NOMO-1 (cell line): ENCODE data around the gene PLPP2.

Source experiments
- DNase-seq, 2 experiments: peaks; one replicate each; lab custom pipeline; 2025; ENCODE audit not compliant: unreplicated experiment in 2 of 2; lab: John Stamatoyannopoulos, UW

The PLPP2 gene

DNA sequence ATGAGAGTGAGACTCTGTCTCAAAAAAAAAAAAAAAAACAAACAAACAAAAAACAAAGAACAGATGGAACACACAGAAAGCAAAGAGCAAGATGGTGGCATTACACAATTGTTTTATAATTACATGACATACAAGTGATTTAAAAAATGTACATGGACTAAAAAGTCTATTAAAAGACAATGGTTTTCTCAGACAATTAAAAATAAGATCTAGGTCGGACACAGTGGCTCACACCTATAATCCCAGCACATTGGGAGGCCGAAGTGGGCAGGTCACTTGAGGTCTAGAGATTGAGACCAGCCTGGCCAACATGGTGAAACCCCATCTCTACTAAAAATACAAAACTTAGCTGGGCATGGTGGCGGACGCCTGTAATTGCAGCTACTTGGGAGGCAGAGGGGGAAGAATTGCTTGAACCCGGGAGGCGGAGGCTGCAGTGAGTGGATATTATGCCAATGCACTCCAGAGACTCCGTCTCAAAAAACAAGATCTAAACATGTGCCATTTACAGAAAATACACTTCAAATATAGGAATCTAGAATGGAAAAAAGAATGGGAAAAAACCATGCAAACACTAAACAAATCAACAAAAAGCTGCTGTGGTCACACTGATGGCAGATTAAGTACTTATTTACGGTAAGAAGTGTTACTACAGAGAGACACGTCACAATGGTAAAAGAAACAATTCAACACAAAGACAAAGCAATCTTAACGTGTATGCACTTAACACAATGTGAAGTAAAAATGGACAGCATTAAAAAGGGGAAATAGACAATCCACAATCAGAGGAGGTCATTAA is 26.7 kb upstream of the PLPP2 start:
- no peak for DNase-seq

DNA sequence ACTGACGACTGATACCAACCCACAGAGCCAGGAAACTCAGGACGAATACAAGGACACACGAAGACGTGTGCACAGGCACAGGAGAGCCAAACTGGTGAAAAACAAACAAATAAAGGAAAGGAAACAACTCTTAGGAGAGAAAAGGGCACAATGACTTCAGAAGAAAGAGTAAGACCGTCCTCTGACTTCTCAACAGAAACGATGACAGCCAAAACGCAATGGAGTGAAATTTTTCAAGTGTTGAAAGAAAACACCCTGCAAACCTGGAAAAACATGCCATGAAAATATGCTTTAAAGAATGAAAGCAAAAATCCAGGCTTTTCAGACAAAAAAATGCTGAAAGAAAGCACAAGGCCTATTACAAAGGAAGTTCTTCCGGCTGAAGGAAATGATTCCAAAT is 24.6 kb upstream of the PLPP2 start:
- DNase-seq, result no peak

DNA sequence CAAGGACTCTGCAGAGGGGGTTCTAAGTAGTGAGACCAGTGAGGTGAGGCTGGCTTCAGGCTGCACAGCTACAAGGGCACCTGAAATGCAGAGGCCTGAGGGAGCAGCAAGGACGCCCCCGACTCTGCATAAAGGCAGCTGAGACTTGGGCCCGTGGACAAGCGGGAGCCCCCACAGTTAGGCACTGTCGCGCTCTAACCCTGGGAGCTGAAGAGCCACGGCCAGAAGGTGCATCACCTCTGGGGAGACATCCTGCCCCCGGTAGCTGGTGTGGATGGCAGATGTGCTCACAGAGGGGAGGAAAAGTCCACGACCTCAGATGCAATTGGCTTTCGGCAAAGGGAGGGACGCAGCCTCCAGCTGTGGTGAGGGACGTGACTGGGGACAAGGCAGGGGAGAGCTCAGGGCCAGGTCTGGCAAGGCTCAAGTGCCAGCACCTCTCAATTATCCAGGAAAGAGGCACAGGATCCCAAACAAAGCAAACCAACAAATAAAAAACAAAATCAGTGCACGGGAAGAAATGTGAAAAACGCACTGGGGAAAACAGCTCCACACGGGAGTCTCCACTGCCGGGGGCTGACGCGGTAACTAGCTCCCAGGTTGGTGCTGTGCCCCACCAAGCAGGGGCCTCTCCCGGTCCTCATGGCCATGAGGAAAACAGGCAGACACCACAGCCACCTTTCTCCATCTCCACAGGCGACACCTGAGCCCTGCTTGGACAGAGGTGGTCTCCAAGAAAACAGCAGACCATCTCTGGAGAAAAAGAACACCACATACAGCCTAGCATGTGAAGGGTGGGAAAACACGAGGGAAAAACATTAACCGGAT is 23.0 kb upstream of the PLPP2 start:
- no peak for DNase-seq

DNA sequence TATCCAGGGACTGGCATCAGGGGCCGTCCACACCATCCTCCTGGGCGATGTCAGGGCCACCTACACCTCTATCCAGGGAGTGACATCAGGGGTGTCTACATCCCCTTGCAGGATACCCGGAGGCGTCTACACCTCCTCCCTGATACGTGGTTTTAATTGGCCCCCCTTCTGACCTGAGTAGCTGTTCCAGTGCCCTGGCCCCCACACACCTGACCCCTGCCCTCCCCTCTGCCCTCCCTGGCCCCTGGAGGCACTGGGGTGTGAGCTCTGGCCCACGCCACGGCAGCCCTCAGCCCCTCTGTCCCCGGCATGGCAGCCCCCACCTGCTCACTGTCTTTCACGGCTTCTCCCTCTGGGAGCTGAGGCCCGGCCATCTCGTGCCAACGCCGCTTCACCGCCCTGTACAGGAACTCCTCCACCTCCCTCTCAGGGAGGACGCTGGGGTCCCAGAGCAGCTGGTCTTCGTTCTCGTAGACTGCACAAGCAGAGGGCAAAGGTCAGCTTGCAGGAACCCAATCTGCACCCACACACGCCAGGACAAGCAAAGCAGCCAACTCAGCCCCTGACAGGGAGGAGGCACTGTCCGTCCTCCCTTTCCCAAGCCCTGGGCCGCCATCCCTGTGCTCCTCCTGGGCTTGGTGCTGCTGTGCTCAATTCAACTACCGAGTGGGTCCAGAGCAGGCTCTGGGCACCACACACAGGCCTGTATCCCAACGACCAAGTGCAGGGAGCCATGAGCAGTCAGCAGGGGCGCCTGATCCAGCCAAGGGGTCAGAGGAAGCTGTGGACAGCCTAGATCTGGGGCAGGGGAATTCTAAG is 22.2 kb upstream of the PLPP2 start:
- DNase-seq, result no peak

DNA sequence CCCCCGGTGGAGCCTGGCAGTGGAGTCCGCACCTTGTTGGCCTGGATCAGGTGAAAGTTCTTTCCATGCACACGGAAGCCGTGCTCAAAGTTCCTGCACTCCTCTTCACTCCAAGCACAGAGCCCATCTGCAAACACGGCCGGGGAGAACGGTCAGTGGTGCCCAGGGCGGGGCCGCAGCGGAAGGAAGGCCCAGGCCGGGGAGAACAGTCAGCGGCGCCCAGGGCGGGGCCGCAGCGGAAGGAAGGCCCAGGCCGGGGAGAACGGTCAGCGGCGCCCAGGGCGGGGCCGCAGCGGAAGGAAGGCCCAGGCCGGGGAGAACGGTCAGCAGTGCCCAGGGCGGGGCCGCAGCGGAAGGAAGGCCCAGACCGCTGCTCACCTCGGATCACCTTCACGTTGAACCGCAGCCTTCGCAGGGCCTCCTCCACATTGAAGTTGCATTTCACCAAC is 20.6 kb upstream of the PLPP2 start:
- DNase-seq, result no peak

DNA sequence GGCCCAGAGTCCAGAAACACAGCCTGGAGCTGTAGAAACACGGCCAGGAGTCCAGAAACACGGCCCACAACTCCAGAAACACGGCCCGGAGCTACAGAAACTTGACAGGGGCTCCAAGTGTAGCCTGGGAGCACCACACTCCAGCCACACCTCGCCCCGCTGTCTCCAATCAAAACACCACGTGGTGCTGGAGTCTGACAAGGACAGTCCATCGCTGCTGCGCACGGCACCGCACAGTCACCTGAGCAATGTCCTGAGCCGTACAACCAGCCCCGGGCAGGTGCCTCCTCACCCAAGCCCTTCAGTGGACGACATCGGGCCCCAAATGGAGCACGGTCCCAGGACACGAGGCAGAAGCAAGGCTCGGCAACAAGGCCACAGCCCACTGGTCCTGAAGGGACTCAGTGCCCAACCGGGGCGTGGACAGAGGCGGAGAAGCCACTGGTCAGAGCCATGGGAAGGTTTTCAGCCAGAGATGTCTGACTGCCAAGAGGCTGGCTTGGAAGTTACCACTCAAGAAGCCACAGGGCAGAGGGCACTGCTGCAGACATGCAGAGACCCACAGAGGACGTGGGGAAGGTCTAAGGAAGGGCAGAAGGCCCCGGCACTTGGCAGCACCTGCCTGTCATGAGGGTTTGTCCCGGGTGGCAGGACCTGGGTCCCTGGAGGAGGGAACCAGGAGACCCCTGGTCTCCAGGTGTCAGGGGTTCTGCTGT is 19.7 kb upstream of the PLPP2 start:
- no peak for DNase-seq

DNA sequence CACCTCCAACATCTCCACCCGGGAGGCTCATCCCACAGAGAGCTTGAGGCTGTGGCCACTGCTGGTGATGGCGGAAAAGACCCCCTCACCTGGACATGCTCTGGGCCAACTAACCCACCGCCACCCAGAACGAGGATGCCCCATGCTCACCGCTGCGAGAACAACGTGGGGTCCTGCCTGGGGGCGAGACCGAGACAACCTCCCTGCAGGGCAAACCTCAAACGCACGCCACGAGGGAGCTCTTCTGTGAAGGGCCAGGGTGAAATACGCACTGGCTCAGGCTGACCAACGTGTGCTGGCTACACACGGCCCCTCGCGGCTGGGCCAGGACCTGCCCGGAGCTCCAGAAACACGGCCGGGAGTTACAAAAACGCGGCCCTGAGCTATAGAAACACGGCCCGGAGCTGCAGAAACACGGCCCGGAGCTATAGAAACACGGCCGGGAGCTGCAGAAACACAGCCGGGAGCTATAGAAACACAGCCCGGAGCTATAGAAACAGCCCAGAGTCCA is 19.0 kb upstream of the PLPP2 start:
- DNase-seq, result no peak

DNA sequence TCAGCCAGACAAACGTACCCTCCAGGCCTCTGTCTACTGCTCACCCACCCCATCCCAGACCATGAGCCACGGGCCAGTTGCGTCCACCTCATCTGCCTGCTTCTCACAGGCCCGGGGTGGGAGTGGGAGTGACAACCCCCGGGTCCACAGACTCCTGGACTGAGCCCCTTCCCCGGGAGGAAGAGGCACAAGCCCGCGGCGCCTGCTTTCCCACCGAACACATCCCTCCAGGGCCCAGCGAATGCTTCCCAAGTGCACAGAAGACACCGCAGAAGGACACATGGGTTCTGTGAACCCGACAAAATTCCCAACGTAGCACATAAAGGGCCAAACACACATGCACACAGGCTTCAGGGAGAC is 18.0 kb upstream of the PLPP2 start:
- DNase-seq, result no peak

DNA sequence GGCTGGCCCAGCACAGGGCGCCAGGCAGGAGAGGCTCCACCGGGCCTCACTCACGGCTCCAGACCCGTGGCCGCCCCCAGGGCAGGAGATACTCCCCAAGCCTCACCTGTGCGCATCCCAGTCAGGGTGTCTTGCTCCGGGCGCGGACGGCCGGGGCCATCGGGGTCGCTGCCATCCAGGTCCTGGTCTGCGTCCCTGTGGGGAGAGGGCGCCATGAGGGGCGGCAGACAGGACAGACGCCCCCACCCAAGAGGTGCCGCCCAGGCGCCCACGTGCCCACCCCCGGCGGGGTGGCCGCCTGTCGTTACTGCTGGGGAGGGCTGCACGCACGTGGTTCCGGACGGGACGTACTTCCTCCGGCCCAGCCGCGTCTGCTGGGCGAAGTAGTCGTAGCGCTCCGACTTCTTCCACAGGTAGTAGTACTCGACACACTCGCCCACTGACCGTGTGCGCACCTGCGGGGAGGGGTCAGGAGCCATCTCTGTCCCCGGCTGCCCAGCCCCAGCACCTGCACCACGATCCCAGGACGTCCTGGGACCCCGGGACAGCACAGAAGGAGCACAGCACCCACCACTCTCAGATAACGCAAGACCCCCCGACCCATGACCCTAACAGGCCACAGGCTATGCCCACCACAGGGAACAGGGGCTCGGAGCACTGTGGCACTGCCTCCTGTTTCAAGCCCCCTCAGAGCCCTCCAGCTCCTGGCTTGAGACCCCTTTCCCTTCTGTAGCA is 17.4 kb upstream of the PLPP2 start:
- DNase-seq, result no peak

DNA sequence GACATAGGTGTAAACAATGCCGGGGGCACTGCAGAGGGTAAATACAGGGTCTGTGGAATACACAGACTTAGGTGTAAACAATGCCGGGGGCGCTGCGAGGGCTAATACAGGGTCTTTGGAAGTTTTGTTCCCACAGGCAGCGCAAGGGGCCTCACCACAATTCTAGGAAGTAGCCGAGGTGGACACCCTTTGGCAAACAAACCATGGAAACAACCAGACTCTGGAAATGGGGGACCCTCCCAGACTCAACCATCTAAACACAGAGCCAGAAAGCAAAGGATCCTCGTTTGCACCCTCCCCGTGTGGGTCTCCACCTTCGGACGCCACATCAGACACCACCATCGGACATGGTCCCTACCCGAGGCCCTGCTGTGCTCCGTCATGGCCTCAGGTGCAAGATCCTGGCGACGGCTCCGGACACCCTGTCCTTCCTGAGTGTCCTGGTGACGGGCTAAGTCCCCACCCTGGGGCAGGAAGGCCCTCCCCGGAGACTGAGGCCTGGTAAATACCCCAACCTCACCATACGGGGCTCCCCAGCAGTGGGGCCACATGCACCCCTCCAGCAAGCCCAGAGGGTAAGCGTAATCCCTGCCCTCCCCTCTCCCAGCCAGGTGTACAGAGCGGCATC is 16.7 kb upstream of the PLPP2 start:
- no peak for DNase-seq

DNA sequence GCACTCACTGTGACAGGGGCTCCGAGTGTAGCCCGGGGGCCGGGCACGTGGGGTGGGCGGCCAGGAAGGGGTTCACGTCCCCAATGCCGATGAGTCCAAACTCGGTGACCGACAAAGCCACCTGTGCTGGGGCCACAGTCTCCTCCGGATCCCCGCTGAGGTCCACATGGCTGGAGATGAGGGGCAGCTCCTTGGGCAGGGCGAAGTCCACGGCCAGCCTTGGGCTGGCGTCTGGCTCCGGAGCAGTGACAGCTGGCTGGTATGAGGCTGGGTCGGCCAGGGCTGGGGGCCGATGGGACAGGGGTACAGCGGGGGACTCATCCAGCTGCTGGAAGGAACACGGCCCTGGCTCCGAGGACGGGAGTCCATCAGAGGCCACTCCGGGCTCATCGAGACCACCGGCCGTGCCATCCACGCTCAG is 15.9 kb upstream of the PLPP2 start:
- DNase-seq, result no peak

DNA sequence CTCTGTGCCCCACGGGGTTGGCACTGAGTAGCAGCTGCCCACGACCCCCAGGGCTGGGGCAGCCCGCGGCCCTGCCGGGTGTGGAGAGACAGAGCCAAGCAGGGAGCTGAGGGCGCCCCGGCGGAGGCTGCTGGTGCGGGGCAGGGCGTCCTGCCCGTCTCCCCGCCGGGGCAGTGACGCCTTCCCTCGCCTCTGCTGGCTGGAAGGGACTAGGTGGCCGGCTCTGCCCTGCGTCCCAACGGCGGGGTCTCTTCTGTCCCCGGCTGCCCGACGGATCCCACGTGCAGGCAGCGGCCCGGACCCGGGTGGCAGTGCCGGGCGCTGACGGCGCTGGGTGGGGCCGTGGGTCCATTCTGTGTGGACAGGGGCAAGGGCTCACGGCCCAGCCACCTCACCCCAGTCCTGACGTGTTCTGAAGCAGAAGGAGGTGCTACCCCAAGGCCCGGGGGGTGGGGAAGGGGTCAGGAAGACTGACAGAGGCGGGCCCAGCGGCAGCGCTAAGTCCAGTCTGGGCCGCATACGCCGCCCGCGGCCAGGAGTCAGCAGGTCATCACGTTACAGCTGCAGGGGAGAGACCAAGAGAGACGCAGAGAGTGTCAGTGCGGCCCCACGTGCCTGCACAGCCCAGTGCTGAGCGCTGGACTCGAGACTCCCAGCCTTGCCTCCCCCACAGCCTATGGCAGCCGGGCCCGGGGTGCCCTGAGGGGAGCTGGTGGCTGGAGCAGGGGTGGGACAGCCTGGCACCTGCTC is 15.1 kb upstream of the PLPP2 start:
- DNase-seq, result no peak

DNA sequence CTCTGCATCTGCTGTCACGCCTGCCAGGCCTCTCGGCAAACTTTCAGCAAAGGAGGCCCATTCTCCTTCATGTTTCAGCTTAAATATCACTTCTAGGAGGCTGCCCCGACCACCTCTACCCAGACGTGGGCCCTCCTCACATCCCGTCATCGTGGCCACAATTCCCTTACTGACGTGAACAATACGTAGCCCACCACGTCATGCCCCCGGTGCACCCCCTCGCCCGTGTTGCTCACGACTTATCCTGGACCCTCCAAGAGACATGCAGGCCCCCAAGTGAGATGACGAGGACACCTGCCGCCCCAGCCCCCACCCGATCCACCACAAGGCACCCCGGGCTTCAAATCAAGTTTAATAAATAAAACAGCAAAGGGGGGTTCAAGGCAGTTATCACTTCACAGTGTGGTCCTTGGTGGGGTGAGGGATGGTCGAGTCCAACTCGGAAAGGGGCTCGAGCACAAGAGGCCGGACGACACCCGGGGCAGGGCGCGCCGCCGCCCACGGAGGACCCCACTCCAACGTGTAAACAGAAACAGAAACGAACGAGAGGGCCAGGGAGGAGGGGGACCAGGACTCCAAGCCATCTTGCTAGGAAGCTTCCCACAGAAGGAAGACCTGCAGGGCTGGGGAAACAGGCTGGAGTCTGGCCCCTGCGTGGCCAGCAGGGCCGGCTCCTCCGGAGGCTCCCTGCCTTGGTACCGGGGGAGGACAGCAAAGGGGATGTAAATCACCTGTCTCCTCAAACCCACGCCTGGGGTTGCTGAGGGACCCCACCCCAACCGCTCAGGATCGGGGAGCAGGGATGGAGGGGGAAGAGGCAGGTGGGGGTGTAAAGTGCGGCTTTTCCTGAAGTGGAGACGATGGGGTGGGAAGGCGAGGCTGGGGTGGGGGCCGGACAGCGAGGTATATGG is 14.3 kb upstream of the PLPP2 start:
- no peak for DNase-seq

DNA sequence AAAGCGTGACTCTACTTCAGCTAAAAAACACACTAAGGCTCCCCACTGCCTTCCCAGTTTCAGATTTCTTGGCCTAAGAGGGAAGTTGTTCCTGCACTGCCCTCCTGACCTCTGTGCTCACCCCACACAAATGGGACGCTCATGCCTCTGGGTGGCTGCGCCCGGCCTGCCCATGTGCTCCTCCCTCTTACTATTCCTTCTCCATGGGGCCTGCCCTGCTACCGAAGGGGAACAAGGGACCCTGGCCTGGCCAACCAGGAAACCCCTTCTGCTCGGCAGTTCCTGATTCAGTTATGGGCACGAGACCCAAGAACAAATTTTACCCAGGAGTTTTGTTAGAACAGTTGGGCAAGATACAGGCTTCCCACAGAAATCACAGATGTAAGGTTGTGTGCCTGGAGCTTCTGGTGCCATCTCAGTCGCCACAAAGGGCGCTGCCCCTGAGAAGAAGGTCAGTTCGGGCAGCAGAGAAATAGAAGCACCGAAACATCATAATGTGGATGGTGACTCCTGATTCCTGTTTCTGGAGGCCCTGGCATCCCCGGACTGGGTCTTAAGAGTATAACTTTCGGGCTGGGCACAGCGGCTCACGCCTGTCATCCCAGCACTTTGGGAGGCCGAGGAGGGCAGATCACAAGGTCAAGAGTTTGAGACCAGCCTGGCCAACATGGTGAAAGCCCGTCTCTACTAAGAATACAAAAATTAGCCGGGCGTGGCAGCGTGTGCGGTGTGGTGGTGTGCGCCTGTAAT is 5.4 kb upstream of the PLPP2 start:
- no peak for DNase-seq

DNA sequence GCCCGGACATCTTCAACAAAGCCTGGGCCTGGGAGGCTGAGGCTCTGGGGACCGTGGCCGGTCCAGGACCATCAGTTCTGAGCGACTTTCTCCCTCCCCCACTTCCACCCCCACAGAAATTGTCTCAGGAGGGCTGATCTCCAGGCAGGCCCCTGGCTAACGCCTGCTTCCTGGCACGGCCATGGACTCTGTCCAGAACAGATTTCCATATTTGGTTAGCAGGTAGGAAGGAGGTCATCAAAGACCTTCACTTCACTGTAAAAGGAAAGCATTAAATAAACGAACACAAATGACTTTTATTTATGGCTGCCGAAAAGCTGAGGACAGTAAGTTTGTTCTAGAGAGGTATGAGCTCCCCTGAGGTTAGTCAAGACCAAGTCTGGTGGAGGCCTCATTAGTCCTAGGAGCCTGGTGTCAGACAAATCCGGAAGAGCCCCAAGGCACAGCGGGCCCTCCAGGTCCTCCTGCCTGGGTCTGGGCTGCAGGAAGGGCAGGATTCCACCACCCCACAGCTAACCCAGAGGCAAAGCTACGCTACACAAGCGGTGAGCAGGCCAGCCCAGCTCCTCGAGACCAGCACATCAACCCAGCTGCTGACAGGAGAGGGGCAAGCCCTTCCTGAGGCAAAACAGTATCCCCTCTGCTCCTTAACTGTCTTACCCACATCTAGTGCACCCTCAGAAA is 4.6 kb upstream of the PLPP2 start:
- DNase-seq, result no peak

DNA sequence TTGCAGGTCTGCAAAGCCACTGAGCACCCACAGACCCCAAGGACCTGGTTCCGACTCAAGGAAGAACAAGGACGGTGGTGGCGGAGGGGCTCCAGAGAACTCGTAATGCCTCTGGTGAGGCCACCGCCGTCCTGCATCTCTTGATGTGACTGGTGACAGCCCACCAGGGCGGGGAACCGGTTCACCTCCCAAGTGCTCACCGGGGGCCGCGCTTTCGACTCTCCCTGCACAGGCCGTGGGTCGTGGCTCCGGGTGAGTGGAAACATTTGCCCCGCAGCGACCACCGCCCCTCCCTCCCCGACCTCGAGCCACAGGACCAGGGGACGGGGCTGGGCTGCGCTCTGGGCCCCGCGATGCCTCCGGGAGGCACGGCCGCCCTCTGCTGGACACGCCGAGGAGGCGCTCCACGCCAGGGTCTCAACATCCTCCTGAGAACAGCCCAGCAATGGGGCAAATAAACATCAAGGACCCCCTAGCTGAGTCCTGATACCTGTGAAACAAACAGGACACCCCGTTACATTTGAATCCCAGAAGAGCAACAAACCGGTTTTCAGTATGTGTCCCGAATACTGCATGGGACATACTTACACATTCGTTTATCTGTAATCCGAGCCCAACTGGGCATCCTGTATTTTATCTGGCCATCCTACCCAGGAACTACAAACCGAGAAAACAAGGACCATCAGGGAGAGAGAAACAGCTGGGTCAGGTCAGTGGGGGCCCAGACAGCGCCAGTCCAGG is 3.9 kb upstream of the PLPP2 start:
- no peak for DNase-seq
